ENCODE data around the gene FAU.
"Not testable (repeated sequence)": the region's sequence is repeated elsewhere in the genome, so short reads cannot be mapped to it uniquely, and the experiment has no call there.

The FAU gene

DNA sequence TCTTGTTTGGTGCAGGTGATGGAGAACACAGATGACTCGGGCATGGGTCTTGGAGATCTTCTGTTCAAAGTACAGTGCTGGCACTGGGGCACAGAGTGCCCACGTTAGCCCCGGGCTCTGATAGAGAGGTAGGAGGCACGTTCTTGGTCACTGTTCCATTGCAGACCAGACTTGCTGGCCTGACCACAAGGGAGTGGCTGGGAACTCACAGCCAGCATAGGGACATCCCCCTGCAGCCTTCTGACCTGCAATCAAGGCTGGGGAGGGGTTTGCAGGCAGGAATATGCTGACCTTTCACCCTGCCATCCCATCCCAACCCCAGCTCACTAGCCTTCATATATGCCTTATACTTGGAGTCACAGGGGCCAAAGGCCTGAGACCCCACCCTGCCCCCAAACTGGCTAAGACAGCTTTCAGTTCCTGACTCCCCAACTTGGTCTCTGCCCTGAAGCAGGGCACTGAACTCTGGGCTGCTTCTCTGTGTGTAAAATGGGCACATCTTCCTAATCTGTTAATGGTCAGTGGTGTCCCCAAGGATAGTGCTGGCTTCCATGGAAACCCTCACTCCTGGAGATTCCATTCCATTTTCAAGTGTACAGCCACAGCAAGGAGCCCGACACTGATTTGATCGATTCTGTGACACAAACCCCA, 4.8 kb upstream of the FAU start:
- TF ChIP-seq, protein P1, sequence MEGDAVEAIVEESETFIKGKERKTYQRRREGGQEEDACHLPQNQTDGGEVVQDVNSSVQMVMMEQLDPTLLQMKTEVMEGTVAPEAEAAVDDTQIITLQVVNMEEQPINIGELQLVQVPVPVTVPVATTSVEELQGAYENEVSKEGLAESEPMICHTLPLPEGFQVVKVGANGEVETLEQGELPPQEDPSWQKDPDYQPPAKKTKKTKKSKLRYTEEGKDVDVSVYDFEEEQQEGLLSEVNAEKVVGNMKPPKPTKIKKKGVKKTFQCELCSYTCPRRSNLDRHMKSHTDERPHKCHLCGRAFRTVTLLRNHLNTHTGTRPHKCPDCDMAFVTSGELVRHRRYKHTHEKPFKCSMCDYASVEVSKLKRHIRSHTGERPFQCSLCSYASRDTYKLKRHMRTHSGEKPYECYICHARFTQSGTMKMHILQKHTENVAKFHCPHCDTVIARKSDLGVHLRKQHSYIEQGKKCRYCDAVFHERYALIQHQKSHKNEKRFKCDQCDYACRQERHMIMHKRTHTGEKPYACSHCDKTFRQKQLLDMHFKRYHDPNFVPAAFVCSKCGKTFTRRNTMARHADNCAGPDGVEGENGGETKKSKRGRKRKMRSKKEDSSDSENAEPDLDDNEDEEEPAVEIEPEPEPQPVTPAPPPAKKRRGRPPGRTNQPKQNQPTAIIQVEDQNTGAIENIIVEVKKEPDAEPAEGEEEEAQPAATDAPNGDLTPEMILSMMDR (conservative IDR thresholded peaks at IDR 0.05; ENCODE audit: low read depth) = no peak
- ChIA-PET POLR2A (ENCODE audit: low non-redundant PET) (interaction anchor here (0.9 kb wide), 1 partner anchor 15 kb away, joined by 3 read pairs; the partner anchor contains the start of gene TM7SF2), CTCF (interaction anchor here (0.6 kb wide), 1 partner anchor 333 kb away, joined by 3 read pairs; no protein-coding TSS in a partner anchor)
- H3K27ac ChIP-seq = peak overlapping the region; percentile 51
- no peak for DNase-seq (ENCODE audit: low spot score)

DNA sequence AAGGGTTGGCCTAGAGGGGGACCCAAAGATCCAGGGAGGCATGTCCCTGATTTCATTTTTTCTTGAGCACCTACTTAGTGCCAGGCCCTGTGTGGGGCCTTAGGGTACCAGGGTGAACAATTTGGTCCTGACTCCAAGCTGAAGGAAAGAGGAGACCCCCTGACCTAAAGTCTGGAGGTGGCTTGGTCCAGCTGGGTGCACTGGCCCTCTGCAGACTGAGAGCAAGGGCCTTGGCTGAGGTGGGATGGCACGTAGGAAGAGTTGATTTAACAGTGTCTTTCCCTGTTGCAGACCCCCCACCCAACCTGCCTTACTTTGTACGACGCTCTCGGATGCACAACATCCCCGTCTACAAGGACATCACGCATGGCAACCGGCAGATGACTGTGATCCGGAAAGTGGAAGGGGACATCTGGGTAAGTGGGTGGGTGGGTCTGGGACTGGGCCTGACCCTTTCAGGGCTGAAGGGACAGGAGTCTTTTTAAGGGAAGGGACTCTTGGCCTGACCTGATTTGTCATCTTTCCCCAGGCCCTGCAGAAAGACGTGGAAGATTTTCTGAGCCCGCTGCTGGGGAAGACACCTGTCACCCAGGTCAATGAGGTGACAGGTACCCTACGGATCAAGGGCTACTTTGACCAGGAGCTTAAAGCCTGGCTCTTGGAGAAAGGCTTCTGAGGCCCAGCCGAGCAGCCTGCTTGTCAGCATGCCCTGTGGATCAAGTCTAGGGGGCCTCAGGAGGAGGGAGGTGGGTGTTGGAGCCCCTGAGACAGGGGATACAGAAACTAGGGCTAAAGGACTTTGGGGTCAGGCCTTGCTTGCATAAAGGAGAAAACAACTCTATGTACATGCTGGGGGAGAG, 3.5 kb upstream of the FAU start:
- ChIA-PET CTCF (interaction anchor here (1.0 kb wide), 1 partner anchor 56 kb away, joined by 3 read pairs; no protein-coding TSS in a partner anchor), POLR2A (ENCODE audit: low non-redundant PET) (no interaction called here)
- DNase-seq (ENCODE audit: low spot score) = no peak
- TF ChIP-seq, protein P1 (conservative IDR thresholded peaks at IDR 0.05; ENCODE audit: low read depth) = no peak
- peak overlapping the region; percentile 51 for H3K27ac ChIP-seq

DNA sequence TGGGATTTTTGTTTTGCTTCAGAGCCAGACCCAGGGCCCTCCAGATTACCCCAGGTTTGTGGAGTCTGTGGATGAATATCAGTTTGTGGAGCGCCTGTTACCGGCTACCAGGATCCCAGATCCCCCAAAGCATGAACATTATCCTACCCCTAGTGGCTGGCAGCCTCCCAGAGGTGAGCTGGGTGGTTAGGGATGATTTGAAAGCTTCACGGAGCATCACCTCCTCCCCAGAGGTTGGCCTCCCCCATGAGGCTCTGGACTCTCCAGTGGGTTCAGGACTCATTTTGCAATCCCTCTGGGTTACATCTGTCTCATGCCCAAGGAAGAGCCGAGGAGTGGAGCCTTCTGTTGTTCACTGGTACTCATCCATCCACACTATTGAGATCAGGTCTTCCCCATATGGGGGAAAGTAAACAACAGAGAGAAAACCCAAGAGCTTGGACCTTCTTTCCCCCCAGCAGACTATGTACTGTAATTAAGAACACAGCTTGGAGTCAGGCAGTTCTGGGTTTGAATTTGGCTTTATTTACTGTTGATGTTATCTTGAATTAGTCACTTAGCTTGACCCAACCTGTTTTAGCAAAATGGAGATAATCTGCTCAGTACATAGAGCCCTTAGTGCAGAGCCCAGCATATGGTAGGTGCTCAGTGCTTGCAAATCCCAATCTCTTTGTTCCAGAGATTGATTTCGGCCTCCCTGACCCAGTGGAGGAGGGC, 2.7 kb upstream of the FAU start:
- ChIA-PET POLR2A (ENCODE audit: low non-redundant PET) (interaction anchor here (0.7 kb wide), 1 partner anchor 79 kb away, joined by 3 read pairs; no protein-coding TSS in a partner anchor), CTCF (interaction anchor here (1.0 kb wide), 1 partner anchor 57 kb away, joined by 3 read pairs; no protein-coding TSS in a partner anchor)
- no peak for DNase-seq (ENCODE audit: low spot score)
- H3K27ac ChIP-seq = peak overlapping the region; percentile 88
- TF ChIP-seq, protein P1 (conservative IDR thresholded peaks at IDR 0.05; ENCODE audit: low read depth) = no peak

DNA sequence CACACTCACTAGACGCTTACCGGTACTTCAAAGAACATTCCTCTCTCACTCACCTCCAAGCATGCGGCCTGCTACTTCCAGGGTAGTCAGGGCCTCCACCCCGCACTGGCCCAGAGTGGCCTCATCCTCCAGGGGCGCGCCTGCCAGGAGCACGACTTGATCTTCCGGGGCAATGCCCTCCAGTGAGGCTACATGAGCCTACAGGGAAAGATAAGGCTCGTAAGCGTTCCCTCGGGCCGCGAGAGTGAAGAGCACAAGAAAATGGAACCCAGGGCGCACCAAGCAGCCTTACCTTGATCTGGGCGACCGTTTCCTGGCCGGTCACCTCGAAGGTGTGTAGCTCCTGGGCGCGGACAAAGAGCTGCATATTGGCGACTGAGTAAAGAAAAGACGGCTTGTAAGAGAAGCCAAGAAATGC, 478 bp downstream of the FAU start:
- CTCF ChIA-PET = interaction anchor here (0.6 to 1.5 kb wide), 5 partner anchors 10 to 71 kb away, joined by 3 to 12 read pairs (median 4); partner anchors contain the start of gene TM7SF2
- H3K27ac ChIP-seq = peak overlapping the region; percentile 88
- TF ChIP-seq, protein P1 (conservative IDR thresholded peaks at IDR 0.05; ENCODE audit: low read depth) = no peak
- POLR2A ChIA-PET (ENCODE audit: low non-redundant PET) = interaction anchor here (0.6 to 1.9 kb wide), 6 partner anchors 9 to 148 kb away, joined by 3 to 9 read pairs (median 8); partner anchors contain the start of genes CAPN1, SYVN1 and TM7SF2
- DNase-seq (ENCODE audit: low spot score) = no peak

GRCh38 chr11:65120831-65121230, 1.1 kb downstream of the FAU start:
- TF ChIP-seq, protein P1 (conservative IDR thresholded peaks at IDR 0.05; ENCODE audit: low read depth) = no peak
- no peak for DNase-seq (ENCODE audit: low spot score)
- POLR2A ChIA-PET (ENCODE audit: low non-redundant PET) = interaction anchor here (1.7 kb wide), 1 partner anchor 10 kb away, joined by 9 read pairs; no protein-coding TSS in a partner anchor
- H3K27ac ChIP-seq = peak overlapping the region; percentile 48
- CTCF ChIA-PET = interaction anchor here (0.6 to 1.5 kb wide), 4 partner anchors 9 to 106 kb away, joined by 3 to 4 read pairs (median 4); partner anchors contain the start of gene TM7SF2

- peak overlapping the region; percentile 86 for H3K27ac ChIP-seq
- DNase-seq (ENCODE audit: low spot score) = no peak
- TF ChIP-seq, protein P1 (conservative IDR thresholded peaks at IDR 0.05; ENCODE audit: low read depth) = no peak
- ChIA-PET CTCF (no interaction called here), POLR2A (ENCODE audit: low non-redundant PET) (no interaction called here)
Measured at GRCh38 chr11:65119670-65119995, 2.3 kb downstream of the FAU start.

DNA sequence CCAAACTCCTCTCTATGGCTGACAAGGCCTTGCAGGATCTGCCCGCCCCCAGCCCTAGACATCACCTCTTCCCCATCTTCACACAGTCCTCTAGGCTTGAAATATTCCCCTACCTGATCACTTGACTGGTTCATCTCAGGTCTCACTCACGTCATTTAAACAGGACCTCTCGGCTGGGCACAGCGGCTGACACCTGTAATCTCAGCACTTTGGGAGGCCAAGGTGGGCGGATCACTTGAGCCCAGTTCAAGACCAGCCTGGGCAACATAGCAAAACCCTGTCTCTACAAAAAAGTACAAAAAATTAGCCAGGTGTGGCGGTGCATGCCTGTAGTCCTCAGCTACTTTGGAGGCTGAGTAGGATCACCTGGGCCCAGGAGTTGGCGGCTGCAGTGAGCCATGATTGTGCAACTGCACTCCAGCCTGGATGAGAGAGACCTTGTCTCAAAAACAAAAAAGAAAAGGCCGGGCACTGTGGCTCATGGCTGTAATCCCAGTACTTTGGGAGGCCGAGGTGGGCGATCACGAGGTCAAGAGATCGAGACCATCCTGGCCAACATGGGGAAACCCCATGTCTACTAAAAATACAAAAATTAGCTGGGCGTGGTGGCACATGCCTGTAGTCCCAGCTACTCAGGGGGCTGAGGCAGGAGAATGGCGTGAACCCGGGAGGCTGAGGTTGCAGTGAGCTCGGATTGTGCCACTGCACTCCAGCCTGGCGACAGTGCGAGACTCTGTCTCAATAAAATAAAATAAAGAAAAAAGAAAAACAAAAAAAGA, 2.9 kb downstream of the FAU start:
- DNase-seq (ENCODE audit: low spot score); CTCF ChIA-PET: not testable (repeated sequence)
- H3K27ac ChIP-seq = peak overlapping the region; percentile 86
- POLR2A ChIA-PET (ENCODE audit: low non-redundant PET) = interaction anchor here (0.5 to 1.3 kb wide), 2 partner anchors 55 to 62 kb away, joined by 5 read pairs; partner anchors contain the start of gene CAPN1

Data from RWPE1 (cell line).